ENCODE data around the gene FFAR1.

DNA sequence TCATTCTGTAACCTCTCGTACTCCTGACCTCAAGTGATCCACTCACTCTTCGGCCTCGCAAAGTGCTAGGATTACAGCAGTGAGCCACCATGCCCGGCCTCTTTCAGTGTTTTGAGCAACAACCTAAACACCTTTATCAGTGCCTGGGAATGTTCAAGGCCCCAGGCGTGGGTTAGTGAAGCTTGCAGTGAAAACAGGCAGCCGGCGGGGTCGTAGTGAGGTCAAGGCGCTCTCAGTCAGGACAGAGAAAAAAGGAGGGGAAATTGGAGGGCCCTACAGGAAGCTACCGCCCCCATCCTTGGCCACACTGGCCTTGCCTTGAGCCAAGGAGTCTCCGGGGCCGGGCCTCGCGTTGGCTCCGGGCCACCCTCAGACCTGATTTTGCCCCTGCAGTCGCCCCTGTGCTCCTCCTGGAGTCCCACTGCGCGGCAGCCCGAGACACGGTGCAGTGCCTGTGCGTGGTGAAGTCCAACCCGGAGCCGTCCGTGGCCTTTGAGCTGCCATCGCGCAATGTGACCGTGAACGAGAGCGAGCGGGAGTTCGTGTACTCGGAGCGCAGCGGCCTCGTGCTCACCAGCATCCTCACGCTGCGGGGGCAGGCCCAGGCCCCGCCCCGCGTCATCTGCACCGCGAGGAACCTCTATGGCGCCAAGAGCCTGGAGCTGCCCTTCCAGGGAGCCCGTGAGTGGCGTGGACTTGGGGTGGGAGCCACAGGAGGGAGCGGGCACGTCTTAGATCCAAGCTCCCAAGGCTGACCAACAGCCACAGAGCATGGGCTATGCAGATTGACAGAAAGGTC is 38.0 kb upstream of the FFAR1 start:
- TF ChIP-seq, protein P1, sequence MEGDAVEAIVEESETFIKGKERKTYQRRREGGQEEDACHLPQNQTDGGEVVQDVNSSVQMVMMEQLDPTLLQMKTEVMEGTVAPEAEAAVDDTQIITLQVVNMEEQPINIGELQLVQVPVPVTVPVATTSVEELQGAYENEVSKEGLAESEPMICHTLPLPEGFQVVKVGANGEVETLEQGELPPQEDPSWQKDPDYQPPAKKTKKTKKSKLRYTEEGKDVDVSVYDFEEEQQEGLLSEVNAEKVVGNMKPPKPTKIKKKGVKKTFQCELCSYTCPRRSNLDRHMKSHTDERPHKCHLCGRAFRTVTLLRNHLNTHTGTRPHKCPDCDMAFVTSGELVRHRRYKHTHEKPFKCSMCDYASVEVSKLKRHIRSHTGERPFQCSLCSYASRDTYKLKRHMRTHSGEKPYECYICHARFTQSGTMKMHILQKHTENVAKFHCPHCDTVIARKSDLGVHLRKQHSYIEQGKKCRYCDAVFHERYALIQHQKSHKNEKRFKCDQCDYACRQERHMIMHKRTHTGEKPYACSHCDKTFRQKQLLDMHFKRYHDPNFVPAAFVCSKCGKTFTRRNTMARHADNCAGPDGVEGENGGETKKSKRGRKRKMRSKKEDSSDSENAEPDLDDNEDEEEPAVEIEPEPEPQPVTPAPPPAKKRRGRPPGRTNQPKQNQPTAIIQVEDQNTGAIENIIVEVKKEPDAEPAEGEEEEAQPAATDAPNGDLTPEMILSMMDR (IDR thresholded peaks at IDR 0.05; ENCODE audit: borderline replicate concordance, extremely low read depth, low read length, poor library complexity, severe bottlenecking): no peak
- TF ChIP-seq EZH2 (IDR thresholded peaks at IDR 0.05; ENCODE audit: borderline replicate concordance, low read depth, low read length, severe bottlenecking): no peak

Measured in DND-41 (cell line).